Ishikawa (cell line): ENCODE data around the gene KNDC1.

ENCODE experiments used
- CEBPB ChIP-seq: IDR thresholded peaks from 2 replicates; pipeline ENCODE4 v1.6.1; 2012
- CREB1 ChIP-seq: IDR thresholded peaks from 2 replicates; pipeline ENCODE4 v1.6.1; 2012; ENCODE audit warnings: low read depth
- EGR1 ChIP-seq: IDR thresholded peaks from 2 replicates; pipeline ENCODE4 v1.6.1; 2012
- EP300 ChIP-seq: IDR thresholded peaks from 2 replicates; pipeline ENCODE4 v1.6.1; 2012; ENCODE audit warnings: borderline replicate concordance
- FOXM1 ChIP-seq: IDR thresholded peaks from 2 replicates; pipeline ENCODE4 v1.6.1; 2012; ENCODE audit warnings: low read depth, borderline replicate concordance
- NFIC ChIP-seq: IDR thresholded peaks from 2 replicates; pipeline ENCODE4 v1.6.1; 2012
- RAD21 ChIP-seq: IDR thresholded peaks from 2 replicates; pipeline ENCODE4 v1.6.1; 2012; ENCODE audit warnings: low read depth
- REST ChIP-seq: IDR thresholded peaks from 2 replicates; pipeline ENCODE4 v1.6.1; 2012; ENCODE audit warnings: low read depth, mild to moderate bottlenecking
- TAF1 ChIP-seq: IDR thresholded peaks from 2 replicates; pipeline ENCODE4 v1.6.1; 2012; ENCODE audit warnings: low read depth, mild to moderate bottlenecking
- TCF12 ChIP-seq: IDR thresholded peaks from 2 replicates; pipeline ENCODE4 v1.6.1; 2012; ENCODE audit warnings: low read depth
- TEAD4 ChIP-seq: IDR thresholded peaks from 2 replicates; pipeline ENCODE4 v1.6.1; 2012
- YY1 ChIP-seq: IDR thresholded peaks from 2 replicates; pipeline ENCODE4 v1.6.1; 2012; ENCODE audit warnings: low read depth
- ZBTB7A ChIP-seq: IDR thresholded peaks from 2 replicates; pipeline ENCODE4 v1.6.1; 2012; ENCODE audit warnings: low read depth
- TF ChIP-seq, protein P1 (sequence below): IDR thresholded peaks from 2 replicates; pipeline ENCODE4 v1.6.1; 2012
- TF ChIP-seq, protein P2 (sequence below): IDR thresholded peaks from 2 replicates; pipeline ENCODE4 v1.6.1; 2012

The KNDC1 gene

GRCh38 chr10:133201151-133201947, 41.3 kb downstream of the KNDC1 start:
- TF ChIP-seq FOXM1 (no peak), CEBPB (no peak)

GRCh38 chr10:133201948-133202725, 42.1 kb downstream of the KNDC1 start:
- TF ChIP-seq, protein P1, sequence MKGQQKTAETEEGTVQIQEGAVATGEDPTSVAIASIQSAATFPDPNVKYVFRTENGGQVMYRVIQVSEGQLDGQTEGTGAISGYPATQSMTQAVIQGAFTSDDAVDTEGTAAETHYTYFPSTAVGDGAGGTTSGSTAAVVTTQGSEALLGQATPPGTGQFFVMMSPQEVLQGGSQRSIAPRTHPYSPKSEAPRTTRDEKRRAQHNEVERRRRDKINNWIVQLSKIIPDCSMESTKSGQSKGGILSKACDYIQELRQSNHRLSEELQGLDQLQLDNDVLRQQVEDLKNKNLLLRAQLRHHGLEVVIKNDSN = no peak

GRCh38 chr10:133202778-133203651, 43.0 kb downstream of the KNDC1 start:
- TF ChIP-seq TAF1 (no peak), TEAD4 (no peak), TCF12 (no peak), EGR1 (no peak), RAD21 (no peak), CREB1 (no peak), ZBTB7A (no peak), EP300 (no peak), FOXM1 (no peak), REST (no peak)
- TF ChIP-seq, protein P1 = no peak
- TF ChIP-seq, protein P2, sequence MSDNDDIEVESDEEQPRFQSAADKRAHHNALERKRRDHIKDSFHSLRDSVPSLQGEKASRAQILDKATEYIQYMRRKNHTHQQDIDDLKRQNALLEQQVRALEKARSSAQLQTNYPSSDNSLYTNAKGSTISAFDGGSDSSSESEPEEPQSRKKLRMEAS = no peak

GRCh38 chr10:133203652-133204195, 43.7 kb downstream of the KNDC1 start:
- TF ChIP-seq TCF12 (no peak), TEAD4 (no peak), YY1 (no peak), REST (no peak), EGR1 (no peak), RAD21 (no peak), CREB1 (no peak), FOXM1 (no peak), NFIC (no peak), ZBTB7A (no peak), CEBPB (no peak), EP300 (no peak), TAF1 (no peak)
- TF ChIP-seq, protein P2 = no peak
- TF ChIP-seq, protein P1 = no peak
